Measurements from ENCODE around the gene FAM169A.
A peak's percentile ranks its signal among the peaks of the same experiment; 100 is the strongest.
"Not testable (repeated sequence)": the region's sequence is repeated elsewhere in the genome, so short reads cannot be mapped to it uniquely, and the experiment has no call there.

Gene FAM169A, protein sequence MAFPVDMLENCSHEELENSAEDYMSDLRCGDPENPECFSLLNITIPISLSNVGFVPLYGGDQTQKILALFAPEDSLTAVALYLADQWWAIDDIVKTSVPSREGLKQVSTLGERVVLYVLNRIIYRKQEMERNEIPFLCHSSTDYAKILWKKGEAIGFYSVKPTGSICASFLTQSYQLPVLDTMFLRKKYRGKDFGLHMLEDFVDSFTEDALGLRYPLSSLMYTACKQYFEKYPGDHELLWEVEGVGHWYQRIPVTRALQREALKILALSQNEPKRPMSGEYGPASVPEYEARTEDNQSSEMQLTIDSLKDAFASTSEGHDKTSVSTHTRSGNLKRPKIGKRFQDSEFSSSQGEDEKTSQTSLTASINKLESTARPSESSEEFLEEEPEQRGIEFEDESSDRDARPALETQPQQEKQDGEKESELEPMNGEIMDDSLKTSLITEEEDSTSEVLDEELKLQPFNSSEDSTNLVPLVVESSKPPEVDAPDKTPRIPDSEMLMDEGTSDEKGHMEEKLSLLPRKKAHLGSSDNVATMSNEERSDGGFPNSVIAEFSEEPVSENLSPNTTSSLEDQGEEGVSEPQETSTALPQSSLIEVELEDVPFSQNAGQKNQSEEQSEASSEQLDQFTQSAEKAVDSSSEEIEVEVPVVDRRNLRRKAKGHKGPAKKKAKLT

GRCh38 chr5:74865804-74866595 is at the start of gene FAM169A:
TSS of gene FAM169A (minus strand) at chr5:74866387. CDS start at chr5:74841676, 24,711 bp downstream.
- peak; percentile 31 for DNase-seq (ENCODE audit: low spot score)

DNA sequence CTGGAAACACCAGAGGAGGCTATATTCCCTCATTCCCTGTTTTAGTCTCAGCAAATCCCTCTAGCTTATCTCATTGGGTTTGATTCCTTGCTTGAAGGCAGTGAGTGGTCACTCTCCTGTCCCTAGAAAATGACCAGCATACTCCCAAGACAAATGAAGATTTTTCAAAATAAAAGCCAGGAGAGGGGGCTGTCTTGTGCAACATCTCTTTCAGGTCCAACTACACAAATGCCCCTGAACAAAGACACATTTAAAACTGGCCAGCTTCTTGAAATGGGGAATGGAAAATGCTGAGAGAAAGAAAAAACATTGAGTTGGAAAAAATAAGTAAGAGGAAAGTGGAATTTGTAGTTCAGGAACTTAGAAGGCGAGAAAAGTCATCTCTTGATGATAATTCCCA is 49.3 kb upstream of the FAM169A start:
- DNase-seq (ENCODE audit: low spot score): no peak

- not testable (repeated sequence) for DNase-seq (ENCODE audit: low spot score)
These were observed 45.2 kb upstream of the FAM169A start for GRCh38 chr5:74911421-74911820.

- DNase-seq (ENCODE audit: low spot score): not testable (repeated sequence)
These were observed 43.7 kb upstream of the FAM169A start for GRCh38 chr5:74909888-74910287.

DNA sequence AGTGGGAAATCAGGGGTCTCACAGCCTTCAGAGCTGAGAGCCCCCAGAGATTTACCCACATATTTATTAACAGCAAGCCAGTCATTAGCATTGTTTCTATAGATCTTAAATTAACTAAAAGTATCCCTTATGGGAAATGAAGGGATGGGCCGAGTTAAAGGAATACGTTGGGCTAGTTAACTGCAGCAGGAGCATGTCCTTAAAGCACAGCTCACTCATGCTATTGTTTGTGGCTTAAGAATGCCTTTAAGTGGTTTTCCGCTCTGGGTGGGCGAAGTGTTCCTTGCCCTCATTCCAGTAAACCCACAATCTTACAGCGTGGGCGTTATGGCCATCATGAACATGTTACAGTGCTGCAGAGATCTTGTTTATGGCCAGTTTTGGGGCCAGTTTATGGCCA is 42.0 kb upstream of the FAM169A start:
- not testable (repeated sequence) for DNase-seq (ENCODE audit: low spot score)

DNA sequence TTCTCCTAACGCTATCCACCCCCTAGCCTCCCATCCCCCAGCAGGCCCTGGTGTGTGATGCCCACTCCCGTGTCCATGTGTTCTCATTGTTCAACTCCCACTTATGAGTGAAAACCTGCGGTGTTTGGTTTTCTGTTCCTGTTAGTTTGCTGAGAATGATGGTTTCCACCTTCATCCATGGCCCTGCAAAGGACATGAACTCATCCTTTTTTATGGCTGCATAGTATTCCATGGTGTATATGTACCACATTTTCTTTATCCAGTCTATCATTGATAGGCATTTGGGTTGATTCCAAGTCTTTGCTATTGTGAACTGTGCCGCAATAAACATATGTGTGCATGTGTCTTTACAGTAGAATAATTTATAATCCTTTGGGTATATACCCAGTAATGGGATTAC is 38.5 kb upstream of the FAM169A start:
- not testable (repeated sequence) for DNase-seq (ENCODE audit: low spot score)

- DNase-seq (ENCODE audit: low spot score): no peak
These were observed 37.1 kb upstream of the FAM169A start for GRCh38 chr5:74903165-74903787.

DNA sequence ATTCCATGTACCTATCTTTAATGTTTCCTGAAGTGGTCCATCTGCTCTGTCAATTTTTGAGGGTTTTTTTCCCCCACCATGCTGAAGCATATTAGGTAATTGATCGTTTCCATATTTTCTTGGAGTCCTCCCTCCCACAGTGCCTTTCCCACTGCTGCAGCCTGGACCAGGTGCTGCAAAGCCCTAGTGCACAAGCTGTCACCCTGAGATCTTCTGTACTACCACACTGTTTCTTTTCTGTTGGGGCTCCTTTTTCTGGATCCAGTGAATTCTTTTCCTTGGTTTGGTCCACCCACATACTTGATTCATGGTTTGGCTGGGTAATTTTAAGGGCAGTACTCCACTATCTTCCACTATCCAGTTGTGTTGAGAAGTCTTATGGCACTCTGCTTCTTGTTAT is 30.9 kb upstream of the FAM169A start:
- no peak for DNase-seq (ENCODE audit: low spot score)

- no peak for DNase-seq (ENCODE audit: low spot score)
These were observed 29.7 kb upstream of the FAM169A start for GRCh38 chr5:74895906-74896305.

GRCh38 chr5:74894351-74894750 is 28.2 kb upstream of the FAM169A start:
- no peak for DNase-seq (ENCODE audit: low spot score)

- no peak for DNase-seq (ENCODE audit: low spot score)
These were observed 26.7 kb upstream of the FAM169A start for GRCh38 chr5:74892921-74893320.

DNA sequence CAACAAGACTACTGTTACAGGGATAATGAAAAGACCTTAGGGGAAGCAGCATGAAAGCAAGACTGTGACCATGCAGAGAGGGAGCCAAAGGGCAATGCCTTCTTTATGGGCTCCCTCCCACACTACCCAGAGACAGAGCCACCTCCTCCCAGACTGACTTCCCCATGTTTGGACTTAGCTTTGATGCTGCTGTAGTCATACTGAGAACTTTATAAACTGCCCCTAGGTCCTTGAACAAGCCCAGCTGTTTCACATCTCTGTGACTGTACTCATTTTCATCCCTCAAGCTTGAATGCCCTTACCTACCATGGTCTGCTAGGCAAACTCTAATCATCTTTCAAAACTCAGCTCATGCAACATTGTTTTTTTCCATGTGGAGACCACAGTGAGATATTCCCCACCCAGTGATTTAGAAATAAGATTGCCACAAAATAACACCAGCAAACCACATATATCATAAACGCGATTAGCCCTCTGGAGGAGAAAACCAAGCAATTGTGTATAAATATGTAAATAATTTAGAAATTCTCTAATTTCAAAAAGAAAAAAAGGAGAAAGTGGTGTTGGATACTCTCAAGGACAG is 23.4 kb upstream of the FAM169A start:
- no peak for DNase-seq (ENCODE audit: low spot score)

DNA sequence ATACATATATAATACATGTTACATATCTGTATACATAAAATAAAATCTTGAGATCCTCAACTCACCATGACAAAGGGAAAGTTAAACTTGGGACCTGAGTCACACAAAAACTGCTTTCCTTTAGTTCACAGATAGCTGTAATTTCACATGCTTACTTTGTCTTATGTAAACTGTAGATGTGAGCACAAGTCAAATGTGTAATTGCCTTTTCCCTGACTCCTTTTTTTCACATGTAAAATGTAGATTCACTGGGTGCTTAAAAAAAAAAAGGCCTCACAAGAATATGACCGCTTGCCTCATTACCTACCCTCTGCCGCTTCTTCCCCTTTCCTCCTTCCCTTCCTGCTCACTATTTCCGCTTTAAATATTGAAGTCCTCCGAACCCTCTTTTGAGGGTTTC is 21.9 kb upstream of the FAM169A start:
- no peak for DNase-seq (ENCODE audit: low spot score)

GRCh38 chr5:74885170-74885569 is 19.0 kb upstream of the FAM169A start:
- no peak for DNase-seq (ENCODE audit: low spot score)

DNA sequence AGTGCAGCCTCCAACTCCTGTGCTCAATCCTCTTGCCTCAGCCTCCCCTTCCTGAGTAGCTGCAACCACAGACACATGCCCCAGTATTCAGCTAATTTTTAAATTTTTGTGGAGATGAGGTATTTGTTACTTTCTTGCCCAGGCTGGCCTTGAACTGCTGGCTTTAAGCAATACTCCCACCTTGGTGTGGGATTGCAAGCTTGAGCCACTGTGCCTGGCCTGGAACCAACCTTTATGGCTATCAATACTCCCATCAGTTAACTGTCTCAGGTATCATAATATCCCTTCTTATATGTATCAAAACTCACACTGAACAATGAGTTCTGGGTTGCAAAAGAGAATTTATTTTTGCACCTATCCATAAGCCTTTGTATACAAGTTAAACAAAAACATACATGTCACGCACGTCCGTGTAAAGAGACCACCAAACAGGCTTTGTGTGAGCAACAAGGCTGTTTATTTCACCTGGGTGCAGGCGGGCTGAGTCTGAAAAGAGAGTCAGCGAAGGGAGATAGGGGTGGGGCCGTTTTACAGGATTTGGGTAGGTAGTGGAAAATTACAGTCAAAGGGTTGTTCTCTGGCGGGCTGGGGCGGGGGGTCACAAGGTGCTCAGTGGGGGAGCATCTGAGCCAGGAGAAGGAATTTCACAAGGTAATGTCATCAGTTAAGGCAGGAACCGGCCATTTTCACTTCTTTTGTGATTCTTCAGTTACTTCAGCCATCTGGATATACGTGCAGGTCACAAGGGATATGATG is 16.4 kb upstream of the FAM169A start:
- not testable (repeated sequence) for DNase-seq (ENCODE audit: low spot score)

- no peak for DNase-seq (ENCODE audit: low spot score)
These were observed 11.6 kb upstream of the FAM169A start for GRCh38 chr5:74877624-74878304.

DNA sequence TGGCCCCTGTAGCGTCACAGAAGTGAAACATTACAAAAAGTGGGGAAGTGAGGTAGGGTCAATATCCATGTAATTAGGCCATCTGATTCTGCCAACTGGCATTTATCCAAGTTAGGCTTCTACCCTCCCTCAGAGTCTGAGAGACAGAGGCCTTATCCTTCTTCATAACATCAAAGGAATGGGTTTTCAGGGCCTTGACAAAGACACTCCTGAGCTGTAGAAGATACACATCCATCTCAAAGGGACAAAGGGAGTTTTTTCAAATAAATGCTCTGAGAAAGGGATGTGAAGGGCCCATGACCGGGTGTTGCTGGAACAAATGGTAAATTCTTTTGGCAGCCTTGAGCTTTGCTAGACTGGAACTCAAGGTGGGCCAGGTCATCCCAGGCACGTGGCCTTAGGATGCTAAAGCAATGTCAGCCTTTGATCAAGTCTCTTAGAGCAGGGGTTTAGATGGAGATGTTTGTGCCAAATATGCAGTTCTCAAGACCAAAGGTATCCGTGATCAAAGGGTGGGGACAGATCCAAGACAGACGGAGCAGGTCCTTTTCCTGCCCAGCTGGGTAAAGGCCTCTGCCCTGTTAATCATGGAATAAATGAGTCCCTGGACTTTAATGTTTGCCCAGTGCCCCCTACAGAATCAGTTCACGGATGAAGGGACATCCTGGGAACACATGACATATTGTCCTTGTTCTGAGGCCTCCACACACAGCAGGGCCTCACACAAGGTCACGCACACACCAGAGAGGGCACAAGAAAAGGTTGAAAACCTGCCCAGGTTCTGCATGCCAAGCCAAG is 10.0 kb upstream of the FAM169A start:
- no peak for DNase-seq (ENCODE audit: low spot score)

DNA sequence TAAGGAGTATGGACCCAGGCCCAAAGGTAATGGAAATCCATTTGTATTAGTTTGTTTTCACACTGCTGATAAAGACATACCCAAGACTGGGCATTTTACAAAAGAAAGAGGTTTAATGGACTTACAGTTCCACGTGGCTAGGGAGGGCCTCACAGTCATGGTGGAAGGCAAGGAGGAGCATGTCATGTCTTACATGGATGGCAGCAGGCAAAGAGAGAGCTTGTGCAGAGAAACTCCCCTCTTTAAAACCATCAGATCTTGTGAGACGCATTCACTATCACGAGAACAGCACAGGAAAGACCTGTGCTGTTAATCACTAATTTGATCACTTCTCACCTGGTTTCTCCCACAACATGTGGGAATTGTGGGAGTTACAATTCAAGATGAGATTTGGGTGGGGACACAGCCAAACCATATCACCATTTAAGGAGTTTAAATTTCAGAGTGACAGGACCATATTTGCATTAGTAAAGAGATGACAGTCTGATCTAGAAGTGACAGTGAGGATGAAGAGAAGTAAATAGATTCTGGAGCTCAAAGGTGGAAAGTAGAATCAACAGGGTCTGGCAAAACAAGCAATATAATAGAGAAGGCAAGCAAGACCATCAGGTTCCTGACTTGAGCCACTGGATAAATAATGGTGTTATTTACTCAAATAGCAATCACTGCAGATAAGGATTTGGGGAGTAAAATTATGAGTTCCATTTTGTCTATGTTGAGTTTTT is 7.5 kb upstream of the FAM169A start:
- no peak for DNase-seq (ENCODE audit: low spot score)
